ENCODE measurements around the gene NTM.

Gene NTM

DNA sequence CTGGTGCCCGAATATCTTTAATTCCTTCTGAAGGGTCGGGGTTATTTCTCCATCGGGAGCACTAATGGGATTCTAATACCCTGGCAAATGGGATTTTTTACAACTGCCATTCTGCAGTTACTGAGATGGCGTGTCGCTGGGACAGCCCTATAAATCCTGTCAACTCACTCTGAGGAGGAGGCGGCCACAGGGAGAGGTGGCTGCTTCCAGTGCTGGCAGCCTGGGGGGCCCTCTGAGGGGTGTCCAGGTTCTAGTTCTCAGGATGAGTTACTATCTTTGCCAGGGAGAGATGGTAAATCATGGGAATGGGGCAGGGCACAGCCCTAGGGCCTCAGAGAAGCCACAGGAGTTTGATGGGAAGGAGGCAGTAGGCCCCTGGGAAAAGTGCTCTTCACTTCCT lies 135.9 kb downstream of the NTM start:
- no peak for DNase-seq

GRCh38 chr11:131510662-131511061 lies 140.2 kb downstream of the NTM start:
- DNase-seq: no peak

GRCh38 chr11:131511794-131512193 lies 141.4 kb downstream of the NTM start:
- no peak for DNase-seq

DNA sequence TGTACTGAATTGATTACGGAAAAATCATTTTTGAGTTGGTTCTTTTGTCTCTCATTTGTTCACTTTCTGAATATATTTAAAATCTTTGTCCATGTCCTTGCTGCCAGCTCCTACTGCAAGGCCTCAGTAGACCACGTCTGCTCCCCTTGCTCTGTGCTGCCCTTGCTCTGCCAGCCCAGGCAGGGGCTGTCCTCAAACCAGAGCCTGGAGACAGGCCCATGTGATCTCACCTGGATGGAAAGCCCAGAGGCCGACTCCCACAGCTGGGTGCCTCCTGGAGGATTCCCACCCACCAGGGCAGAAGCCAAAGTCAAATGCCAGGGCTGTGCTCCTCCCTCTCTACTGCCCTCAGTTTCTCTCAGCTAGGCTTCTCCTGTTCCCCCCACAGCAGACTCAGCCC lies 141.8 kb downstream of the NTM start:
- DNase-seq: no peak

GRCh38 chr11:131514062-131514461 lies 143.6 kb downstream of the NTM start:
- no peak for DNase-seq

- DNase-seq: no peak
Measured at GRCh38 chr11:131518305-131518838, 148.0 kb downstream of the NTM start.

DNA sequence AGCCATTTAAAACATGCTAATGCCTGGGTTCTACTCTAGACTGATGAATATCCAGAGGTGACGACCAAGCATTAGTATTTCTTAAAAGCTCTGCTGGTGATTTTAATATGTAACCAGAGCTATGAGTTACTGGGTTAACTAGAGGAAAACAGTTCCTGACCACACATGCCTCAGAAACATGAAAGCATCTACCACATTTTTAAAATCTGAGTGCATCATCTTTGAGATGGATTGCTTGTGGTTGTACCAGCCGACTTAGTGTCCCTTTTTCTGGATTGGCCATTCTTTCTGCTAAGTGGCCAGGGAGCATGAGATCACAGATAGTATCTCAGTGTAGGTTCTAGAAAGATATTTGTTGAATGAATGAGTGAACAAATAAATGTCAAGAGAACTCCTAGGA lies 152.4 kb downstream of the NTM start:
- DNase-seq: no peak

DNA sequence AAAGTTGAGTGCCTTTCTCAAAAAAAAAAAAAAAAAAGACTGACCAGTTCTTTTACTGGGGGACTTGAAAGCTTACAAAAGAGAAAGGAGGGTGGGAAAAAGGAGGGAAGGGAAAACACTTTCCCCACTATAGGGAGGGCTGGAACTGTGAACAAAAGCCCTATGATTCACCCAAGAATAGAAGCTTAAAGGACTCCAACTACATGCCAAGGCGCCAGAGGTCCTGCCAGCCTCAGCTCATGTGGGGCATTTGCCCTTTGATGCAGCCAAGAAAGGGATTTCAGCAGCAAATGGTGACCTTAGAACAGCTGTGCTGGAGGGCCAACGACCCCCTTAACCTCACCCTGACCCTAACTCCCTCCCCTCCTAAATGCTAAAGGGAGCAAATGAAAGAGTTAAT lies 160.0 kb downstream of the NTM start:
- DNase-seq: no peak

DNA sequence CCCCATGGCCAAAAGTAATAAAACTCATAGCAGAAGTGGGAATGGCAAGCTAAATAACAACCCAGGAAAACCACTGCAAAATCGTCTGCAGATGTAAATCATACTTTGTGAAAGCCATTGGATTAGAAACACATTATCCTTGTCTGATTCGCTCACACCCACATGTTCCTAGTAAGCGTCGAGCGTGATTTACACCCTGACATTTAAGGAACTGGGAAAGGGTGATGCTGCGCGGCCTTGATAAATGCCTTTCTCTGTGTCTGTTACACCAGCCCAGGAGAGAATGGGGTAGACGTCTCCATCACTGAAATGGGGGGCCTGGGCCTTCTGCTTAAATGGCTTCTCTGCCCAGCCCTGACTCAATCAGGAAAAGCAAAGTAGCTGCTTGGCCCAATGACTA lies 162.7 kb downstream of the NTM start:
- no peak for DNase-seq

DNA sequence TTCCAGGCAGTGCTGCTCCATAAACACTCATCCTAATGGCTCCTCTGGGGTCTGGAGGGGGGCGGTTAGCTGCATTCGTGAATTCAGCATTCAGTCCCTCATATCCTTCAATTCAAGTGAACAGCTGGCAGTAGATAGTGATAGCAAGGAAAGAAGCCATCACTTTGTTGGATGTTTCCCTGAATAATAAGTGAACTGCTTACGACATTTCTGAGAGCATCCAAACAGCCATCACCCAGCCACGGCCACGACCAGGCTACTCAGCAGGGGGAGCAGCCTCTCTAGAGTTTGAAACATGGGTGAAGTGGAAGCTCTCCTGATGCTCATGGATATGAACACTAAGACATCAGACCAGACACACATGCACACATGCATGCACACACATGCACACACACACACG lies 163.6 kb downstream of the NTM start:
- DNase-seq: no peak

GRCh38 chr11:131534611-131535010 lies 164.2 kb downstream of the NTM start:
- no peak for DNase-seq

DNA sequence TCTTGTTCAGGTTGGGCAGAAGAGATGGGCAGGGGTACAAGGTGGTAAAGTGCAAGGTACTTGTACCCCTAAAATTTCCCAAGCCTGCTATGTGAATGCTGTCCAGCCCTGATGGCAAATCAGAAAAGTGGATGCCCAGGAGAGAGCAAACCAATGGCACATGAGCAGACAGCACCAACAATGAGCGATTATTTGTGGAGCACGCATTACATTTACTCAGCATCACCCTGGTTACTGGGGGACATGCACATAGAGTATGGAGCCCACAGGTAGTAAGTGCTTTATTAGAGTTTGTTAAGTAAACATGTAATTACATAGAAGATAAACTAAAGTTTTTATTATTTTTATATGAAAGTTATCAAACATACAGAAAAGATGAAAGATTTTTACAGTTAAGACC lies 165.7 kb downstream of the NTM start:
- no peak for DNase-seq

- DNase-seq: no peak
Measured at GRCh38 chr11:131537196-131537595, 166.8 kb downstream of the NTM start.

DNA sequence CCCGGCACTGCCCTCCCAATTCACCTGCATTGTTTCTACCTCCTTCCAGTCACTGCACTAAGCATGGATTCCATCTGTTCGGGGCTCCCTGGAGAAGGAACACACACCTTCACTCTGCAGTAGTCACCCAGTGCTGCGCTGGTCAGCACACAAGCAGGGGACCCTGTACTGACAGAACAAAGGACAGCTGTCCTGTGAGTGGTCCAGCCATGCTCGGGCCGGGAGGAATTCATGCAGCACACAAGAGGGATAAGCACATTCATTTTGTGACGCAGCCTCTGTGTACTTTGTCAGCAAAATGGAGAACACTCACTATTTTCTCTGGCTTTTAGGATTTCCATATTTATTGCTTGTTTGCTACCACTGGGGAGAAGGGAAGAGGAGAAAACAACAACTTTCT lies 167.3 kb downstream of the NTM start:
- no peak for DNase-seq

DNA sequence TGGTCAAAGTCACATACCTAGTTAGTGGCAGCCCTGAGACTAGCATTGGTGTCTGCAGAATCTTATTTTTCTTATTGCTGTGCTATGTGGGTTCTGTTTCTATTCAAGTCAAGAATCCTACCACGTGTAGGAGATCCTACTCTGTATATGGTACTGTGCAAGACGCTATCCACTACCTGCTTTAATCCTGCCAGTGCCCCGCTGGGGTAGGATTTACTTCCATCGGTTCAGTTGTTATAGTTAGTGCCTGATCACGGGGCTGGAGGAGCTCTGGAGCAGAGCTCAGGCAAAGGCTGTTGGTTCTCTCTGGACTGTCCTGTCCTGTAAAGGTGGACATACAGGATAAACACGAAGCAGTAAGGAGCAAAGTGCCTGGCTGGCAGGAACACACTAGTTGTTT lies 167.9 kb downstream of the NTM start:
- DNase-seq: no peak

- DNase-seq: no peak
Measured at GRCh38 chr11:131540676-131541075, 170.3 kb downstream of the NTM start.

- DNase-seq: no peak
Measured at GRCh38 chr11:131543389-131544025, 173.1 kb downstream of the NTM start.

GRCh38 chr11:131544591-131544990 lies 174.2 kb downstream of the NTM start:
- no peak for DNase-seq

GRCh38 chr11:131546218-131546895 lies 175.9 kb downstream of the NTM start:
- no peak for DNase-seq

DNA sequence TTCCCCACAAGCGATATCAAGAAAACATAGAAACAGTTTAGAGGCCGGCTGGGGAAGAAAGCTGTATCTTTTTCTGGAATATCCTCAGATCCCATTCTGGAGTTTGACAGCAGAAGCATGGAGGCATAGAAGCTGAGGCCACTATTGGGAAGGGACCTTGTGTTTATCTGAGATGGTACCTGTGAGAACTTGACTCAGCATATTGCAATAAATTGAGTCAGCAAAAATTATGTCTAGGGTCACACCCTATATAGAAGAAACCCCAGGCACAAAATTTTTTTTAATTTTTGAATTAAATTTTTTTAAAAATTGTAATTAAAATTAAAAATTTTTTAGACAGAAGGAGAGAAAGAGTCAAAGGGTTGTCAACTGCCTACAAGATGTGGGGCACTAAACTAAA lies 178.7 kb downstream of the NTM start:
- DNase-seq: no peak

- no peak for DNase-seq
Measured at GRCh38 chr11:131549770-131550169, 179.4 kb downstream of the NTM start.

DNA sequence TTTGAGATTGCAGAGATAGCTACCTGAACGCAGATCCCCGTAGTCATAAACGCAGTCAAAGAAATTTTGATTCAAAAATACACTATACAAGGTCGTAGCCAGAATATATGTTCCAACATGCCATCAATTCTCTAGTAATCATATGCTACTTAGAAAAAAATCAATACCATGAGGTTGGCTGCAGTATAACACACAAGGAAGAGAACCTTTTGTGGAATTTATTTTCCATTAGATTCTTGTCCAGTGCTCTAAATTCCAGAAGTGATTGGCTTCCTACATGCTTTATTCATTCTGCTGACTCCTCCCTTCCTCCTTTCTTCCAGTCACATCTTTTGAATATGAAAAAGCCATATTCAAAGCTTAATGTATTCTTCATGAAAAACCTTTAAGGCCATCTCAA lies 189.9 kb downstream of the NTM start:
- DNase-seq: no peak

DNA sequence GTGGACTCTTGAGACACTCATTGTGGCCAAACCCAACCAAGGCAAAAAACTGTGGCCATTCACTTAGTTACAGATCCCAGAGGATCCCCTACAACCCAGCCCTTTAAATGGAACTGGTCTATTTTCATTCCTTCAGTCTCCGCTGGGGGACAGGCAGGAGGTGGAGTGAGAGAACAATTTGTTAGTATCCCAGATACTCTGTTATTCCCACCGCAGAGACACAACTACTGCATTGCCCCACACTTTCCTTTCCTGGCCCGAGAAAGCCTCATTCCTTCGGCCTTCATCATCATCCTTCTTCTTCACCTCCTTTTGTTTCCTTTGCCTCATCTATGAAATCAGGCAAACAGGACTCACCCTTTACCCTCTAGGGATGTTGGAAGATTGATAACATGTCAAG lies 191.1 kb downstream of the NTM start:
- DNase-seq: no peak

DNA sequence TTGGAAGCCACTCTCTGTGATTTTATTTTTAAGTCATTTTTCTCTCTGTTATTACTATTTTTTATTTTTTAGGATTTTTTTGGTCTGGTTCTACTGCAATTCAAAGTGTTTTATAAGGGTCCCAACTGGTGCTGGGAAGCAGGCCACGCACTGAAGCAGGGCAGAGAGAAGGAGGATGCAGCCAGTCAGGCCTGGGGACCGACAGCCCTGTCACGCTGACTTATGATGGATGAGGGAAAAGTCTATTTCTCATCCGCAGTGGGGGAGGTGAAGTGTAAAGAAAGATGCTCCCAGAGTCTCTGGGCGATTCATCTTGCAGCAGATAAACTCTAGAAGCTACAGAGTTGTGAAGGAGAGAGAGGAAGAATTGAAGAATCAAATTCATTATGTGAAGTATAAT lies 191.6 kb downstream of the NTM start:
- no peak for DNase-seq

DNA sequence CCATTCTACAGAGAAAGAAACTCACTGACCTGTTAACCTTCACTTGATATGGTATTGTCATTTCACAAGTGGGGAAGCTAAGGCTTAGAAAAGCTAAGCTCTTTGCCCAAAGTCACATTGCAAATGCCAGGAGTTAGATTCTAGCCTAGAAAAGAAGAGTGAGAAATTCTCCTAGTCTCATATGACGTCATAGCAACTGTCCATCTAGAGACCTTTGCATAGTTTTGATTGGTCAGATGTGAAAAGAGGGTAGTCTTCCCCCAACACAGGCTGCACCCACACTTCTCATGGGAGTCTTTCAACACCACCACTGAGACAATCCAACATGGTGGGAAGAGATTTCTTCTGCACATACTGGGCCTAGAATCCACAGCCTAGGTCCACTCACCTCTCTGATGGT lies 197.9 kb downstream of the NTM start:
- no peak for DNase-seq
